Keratinocyte (primary cell): ENCODE measurements around the gene NOP14. TPM values are rescaled to one million over a fixed set of nuclear protein-coding genes. Genes with fewer than 3 reads are reported as not detected.

ENCODE experiments used
- DNase-seq: peaks from one replicate; pipeline ENCODE4 v3.0.0-alpha.2; 2011; ENCODE audit warnings: low read depth, missing footprints, low spot score
- FAIRE-seq: peaks from 2 replicates; lab custom pipeline; 2011; peaks lifted over from hg19 to GRCh38; lab: Jason Lieb, UNC
- H2AFZ ChIP-seq: 2 replicates; pipeline ENCODE4 v1.6.0; 2012; ENCODE audit warnings: low read length, control low read depth, inconsistent platforms; ENCODE audit not compliant: control insufficient read depth
- H3K27ac ChIP-seq: 2 replicates; pipeline ENCODE4 v1.5.1; 2011; ENCODE audit warnings: low read length; ENCODE audit not compliant: control insufficient read depth, insufficient read depth
- H3K27me3 ChIP-seq: 3 replicates; pipeline ENCODE4 v1.6.0; 2011; ENCODE audit warnings: low read length; ENCODE audit not compliant: control insufficient read depth, insufficient read depth; ENCODE audit errors: extremely low read depth
- H3K36me3 ChIP-seq, 2 experiments: 2 replicates in 1 of 2; 3 replicates in 1 of 2; pipeline ENCODE4 v1.5.1; 2011; ENCODE audit warnings: low read length in 2 of 2, mild to moderate bottlenecking in 1 of 2; ENCODE audit not compliant: control insufficient read depth in 2 of 2, insufficient read depth in 2 of 2; ENCODE audit errors: extremely low read depth in 1 of 2
- H3K4me1 ChIP-seq: 3 replicates; pipeline ENCODE4 v1.5.1; 2011; ENCODE audit warnings: low read length; ENCODE audit not compliant: control insufficient read depth, insufficient read depth; ENCODE audit errors: extremely low read depth
- H3K4me2 ChIP-seq: 3 replicates; pipeline ENCODE4 v1.6.0; 2011; ENCODE audit warnings: low read depth, low read length; ENCODE audit not compliant: control insufficient read depth, insufficient read depth; ENCODE audit errors: extremely low read depth
- H3K4me3 ChIP-seq, 3 experiments: fragments of 200-600 bp in 1 of 3; sonication (generic) in 1 of 3; 2 replicates in 2 of 3; 3 replicates in 1 of 3; pipeline ENCODE4 v1.5.1; 2011 to 2016; ENCODE audit warnings: low read length in 3 of 3, mild to moderate bottlenecking in 3 of 3, control low read depth in 2 of 3, inconsistent platforms in 1 of 3, low read depth in 1 of 3, mixed read lengths in 1 of 3, mixed run types in 1 of 3, moderate library complexity in 1 of 3; ENCODE audit not compliant: control insufficient read depth in 2 of 3, insufficient read depth in 2 of 3; ENCODE audit errors: extremely low read depth in 1 of 3
- H3K79me2 ChIP-seq: 2 replicates; pipeline ENCODE4 v1.6.0; 2012; ENCODE audit warnings: low read length; ENCODE audit not compliant: control insufficient read depth, insufficient read depth
- H3K9ac ChIP-seq: 3 replicates; pipeline ENCODE4 v1.6.0; 2011; ENCODE audit warnings: low read length; ENCODE audit not compliant: control insufficient read depth, insufficient read depth; ENCODE audit errors: extremely low read depth
- H3K9me1 ChIP-seq: 3 replicates; pipeline ENCODE4 v1.6.0; 2011; ENCODE audit warnings: low read length; ENCODE audit not compliant: control insufficient read depth, insufficient read depth; ENCODE audit errors: extremely low read depth
- H3K9me3 ChIP-seq: 2 replicates; pipeline ENCODE4 v1.5.1; 2012; ENCODE audit warnings: low read depth, low read length; ENCODE audit not compliant: control insufficient read depth
- H4K20me1 ChIP-seq: 3 replicates; pipeline ENCODE4 v1.6.0; 2011; ENCODE audit warnings: low read length; ENCODE audit not compliant: control insufficient read depth, insufficient read depth; ENCODE audit errors: extremely low read depth
- CTCF ChIP-seq, 3 experiments: IDR thresholded peaks in 1 of 3; conservative IDR thresholded peaks in 1 of 3; optimal IDR thresholded peaks in 1 of 3; 2 replicates in 2 of 3; 3 replicates in 1 of 3; pipeline versions ENCODE3 to v1.5.1; 2011; ENCODE audit warnings: low read length in 3 of 3, mild to moderate bottlenecking in 3 of 3, moderate library complexity in 2 of 3, control low read depth in 1 of 3, inconsistent platforms in 1 of 3; ENCODE audit not compliant: insufficient read depth in 2 of 3; ENCODE audit errors: extremely low read depth in 1 of 3
- EZH2 ChIP-seq: IDR thresholded peaks from one replicate; pipeline ENCODE4 v1.6.1; 2012; ENCODE audit warnings: inconsistent platforms, mild to moderate bottlenecking, low read length, moderate library complexity
- dilution Hi-C: fragments of 300-500 bp; cut with MboI; formaldehyde crosslinking; loops from one replicate; pipeline ENCODE4 v1.7.0; 2020; ENCODE audit warnings: low sequenced_read_pairs; ENCODE audit not compliant: extremely low pct_ligation_motif_present
- polyA plus RNA-seq, 5 experiments: library from polyadenylated mRNA; depleted of rRNA in 3 of 5; stranded (reverse) in 3 of 5; stranded (forward) in 1 of 5; unstranded in 1 of 5; fragments of >200 nt; gene quantifications; 1 replicate in 1 of 5; 2 replicates in 3 of 5; 3 replicates in 1 of 5; pipeline versions ENCODE4 v1.2.1 to v1.2.3, GENCODE V29; 2011 to 2012; ENCODE audit warnings: missing spikeins in 2 of 5, low read depth in 1 of 5, low replicate concordance in 1 of 5

NOP14 gene
- polyA plus RNA-seq, 1 donor (not counting 4 experiments of a cell fraction or from before 2014, with no cell fraction given): 21.8 TPM

DNA sequence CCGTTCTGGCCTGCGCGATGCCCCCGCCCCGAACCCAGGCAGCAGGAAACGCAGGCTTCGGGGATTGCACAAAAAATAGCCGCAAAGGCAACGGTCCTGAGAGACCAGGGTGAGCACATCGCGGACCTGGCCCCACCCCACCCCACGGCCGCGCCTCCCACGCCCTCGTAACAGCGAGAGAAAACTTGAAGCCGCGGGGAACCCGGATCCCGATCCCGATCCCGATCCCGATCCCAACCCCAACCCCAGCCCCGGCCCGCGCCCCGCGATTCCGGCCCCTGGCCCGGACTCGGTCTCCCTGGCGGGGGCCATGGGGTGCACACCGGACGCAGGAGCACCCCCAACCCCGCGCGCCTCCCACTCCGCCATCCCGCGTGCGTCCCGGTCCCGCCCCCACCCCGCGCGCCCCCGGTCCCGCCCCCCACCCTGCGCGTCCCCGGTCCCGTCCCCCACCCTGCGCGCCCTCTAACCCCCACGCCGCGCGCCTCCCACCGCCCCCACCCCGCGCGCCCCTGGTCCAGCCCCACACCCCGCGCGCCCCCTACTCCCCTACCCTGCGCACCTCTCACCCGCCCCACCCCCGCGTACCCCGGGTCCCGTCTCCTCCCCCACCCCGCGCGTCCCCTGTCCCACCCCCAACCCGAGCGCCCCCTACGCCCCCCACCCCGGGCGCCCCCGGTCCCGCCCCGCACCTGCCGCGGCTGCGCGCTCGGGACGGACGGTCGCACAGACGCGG lies 29.0 kb downstream of the NOP14 start:
- peak overlapping the region; percentile 100 for H3K9ac ChIP-seq
- dilution Hi-C loops: no loop called here
- H3K27me3 ChIP-seq: no peaks in the 10 kb centered on the region
- H3K79me2 ChIP-seq: peaks cover 43% of the 10 kb centered on the region
- H2AFZ ChIP-seq: no peak overlapping the region
- TF ChIP-seq CTCF (optimal IDR thresholded peaks at IDR 0.05 in 1 of 3, IDR thresholded peaks at IDR 0.05 in 1 of 3, conservative IDR thresholded peaks at IDR 0.05 in 1 of 3; ENCODE audit: extremely low read depth in 1 of 3, insufficient read depth in 2 of 3, low read length in 3 of 3): no peak
- TF ChIP-seq EZH2: no peak
- H3K4me2 ChIP-seq: peak overlapping the region; percentile 85
- H3K9me1 ChIP-seq: no peaks in the 10 kb centered on the region
- H3K27ac ChIP-seq: peak overlapping the region; percentile 98
- H3K36me3 ChIP-seq: peaks cover 22 to 41% of the 10 kb centered on the region in 2 experiments
- no peaks in the 10 kb centered on the region for H3K9me3 ChIP-seq
- H4K20me1 ChIP-seq: peaks cover 14% of the 10 kb centered on the region
- H3K4me3 ChIP-seq: peak overlapping the region; percentile 76 to 94 (median 91)
- DNase-seq: no peak
- no peak for FAIRE-seq
- peaks cover 32% of the 10 kb centered on the region for H3K4me1 ChIP-seq

- Histone ChIP-seq H4K20me1 (peaks cover 14% of the 10 kb centered on the region), H3K27ac (peak overlapping the region; percentile 47), H2AFZ (no peak overlapping the region), H3K4me1 (peaks cover 32% of the 10 kb centered on the region), H3K36me3 (peaks cover 20 to 38% of the 10 kb centered on the region in 2 experiments), H3K9me3 (no peaks in the 10 kb centered on the region), H3K9ac (peak overlapping the region; percentile 74), H3K9me1 (no peaks in the 10 kb centered on the region), H3K4me2 (peak overlapping the region; percentile 85), H3K4me3 (peak overlapping the region; percentile 65 to 76 (median 65)), H3K27me3 (no peaks in the 10 kb centered on the region), H3K79me2 (peaks cover 40% of the 10 kb centered on the region)
- FAIRE-seq (no peak), DNase-seq (no peak)
- TF ChIP-seq CTCF (optimal IDR thresholded peaks at IDR 0.05 in 1 of 3, IDR thresholded peaks at IDR 0.05 in 1 of 3, conservative IDR thresholded peaks at IDR 0.05 in 1 of 3; ENCODE audit: extremely low read depth in 1 of 3, insufficient read depth in 2 of 3, low read length in 3 of 3): no peak
- TF ChIP-seq EZH2: no peak
- dilution Hi-C loops: no loop called here
Observed at GRCh38 chr4:2933566-2934076, 29.6 kb downstream of the NOP14 start.
